ENCODE data around the gene CCDC77.

DNA sequence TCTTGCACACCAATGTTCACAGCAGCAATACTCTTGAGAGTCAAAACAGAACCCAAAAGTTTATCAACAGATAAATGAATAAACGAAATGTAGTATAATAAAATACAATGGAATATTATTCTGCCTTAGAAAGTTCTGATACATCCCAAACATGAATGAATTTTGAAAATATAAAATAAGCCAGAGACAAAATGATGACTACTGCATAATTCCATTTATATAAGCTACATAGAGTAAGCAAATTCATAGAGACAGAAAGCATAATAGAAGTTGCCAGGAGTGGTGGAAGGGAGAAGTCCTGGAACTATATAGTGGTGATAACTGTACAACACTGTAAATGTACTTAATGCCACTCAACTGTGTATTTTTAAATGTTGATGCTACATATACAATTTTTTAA is 33.5 kb upstream of the CCDC77 start:
- TF ChIP-seq, protein P1, sequence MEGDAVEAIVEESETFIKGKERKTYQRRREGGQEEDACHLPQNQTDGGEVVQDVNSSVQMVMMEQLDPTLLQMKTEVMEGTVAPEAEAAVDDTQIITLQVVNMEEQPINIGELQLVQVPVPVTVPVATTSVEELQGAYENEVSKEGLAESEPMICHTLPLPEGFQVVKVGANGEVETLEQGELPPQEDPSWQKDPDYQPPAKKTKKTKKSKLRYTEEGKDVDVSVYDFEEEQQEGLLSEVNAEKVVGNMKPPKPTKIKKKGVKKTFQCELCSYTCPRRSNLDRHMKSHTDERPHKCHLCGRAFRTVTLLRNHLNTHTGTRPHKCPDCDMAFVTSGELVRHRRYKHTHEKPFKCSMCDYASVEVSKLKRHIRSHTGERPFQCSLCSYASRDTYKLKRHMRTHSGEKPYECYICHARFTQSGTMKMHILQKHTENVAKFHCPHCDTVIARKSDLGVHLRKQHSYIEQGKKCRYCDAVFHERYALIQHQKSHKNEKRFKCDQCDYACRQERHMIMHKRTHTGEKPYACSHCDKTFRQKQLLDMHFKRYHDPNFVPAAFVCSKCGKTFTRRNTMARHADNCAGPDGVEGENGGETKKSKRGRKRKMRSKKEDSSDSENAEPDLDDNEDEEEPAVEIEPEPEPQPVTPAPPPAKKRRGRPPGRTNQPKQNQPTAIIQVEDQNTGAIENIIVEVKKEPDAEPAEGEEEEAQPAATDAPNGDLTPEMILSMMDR (conservative IDR thresholded peaks at IDR 0.05; ENCODE audit: low read depth in 2 of 2) = no peak
- TF ChIP-seq NANOG (IDR thresholded peaks at IDR 0.05; ENCODE audit: borderline replicate concordance) (no peak), EZH2phosphoT487 (IDR thresholded peaks at IDR 0.05; ENCODE audit: unreplicated experiment) (no peak), POLR2AphosphoS5 (IDR thresholded peaks at IDR 0.05; ENCODE audit: low read depth) (no peak), EZH2 (IDR thresholded peaks at IDR 0.05; ENCODE audit: low read depth, unreplicated experiment) (no peak), JUNB (IDR thresholded peaks at IDR 0.05; ENCODE audit: unreplicated experiment) (no peak), CREB1 (CRISPR knock-in tag; IDR thresholded peaks at IDR 0.05; ENCODE audit: low read depth) (no peak), ZNF331 (CRISPR knock-in tag; IDR thresholded peaks at IDR 0.05; ENCODE audit: low read depth) (no peak), ZNF114 (CRISPR knock-in tag; IDR thresholded peaks at IDR 0.05) (no peak), STAT1 (IDR thresholded peaks at IDR 0.05; ENCODE audit: unreplicated experiment) (no peak)
- TF ChIP-seq, protein P2, sequence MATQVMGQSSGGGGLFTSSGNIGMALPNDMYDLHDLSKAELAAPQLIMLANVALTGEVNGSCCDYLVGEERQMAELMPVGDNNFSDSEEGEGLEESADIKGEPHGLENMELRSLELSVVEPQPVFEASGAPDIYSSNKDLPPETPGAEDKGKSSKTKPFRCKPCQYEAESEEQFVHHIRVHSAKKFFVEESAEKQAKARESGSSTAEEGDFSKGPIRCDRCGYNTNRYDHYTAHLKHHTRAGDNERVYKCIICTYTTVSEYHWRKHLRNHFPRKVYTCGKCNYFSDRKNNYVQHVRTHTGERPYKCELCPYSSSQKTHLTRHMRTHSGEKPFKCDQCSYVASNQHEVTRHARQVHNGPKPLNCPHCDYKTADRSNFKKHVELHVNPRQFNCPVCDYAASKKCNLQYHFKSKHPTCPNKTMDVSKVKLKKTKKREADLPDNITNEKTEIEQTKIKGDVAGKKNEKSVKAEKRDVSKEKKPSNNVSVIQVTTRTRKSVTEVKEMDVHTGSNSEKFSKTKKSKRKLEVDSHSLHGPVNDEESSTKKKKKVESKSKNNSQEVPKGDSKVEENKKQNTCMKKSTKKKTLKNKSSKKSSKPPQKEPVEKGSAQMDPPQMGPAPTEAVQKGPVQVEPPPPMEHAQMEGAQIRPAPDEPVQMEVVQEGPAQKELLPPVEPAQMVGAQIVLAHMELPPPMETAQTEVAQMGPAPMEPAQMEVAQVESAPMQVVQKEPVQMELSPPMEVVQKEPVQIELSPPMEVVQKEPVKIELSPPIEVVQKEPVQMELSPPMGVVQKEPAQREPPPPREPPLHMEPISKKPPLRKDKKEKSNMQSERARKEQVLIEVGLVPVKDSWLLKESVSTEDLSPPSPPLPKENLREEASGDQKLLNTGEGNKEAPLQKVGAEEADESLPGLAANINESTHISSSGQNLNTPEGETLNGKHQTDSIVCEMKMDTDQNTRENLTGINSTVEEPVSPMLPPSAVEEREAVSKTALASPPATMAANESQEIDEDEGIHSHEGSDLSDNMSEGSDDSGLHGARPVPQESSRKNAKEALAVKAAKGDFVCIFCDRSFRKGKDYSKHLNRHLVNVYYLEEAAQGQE (IDR thresholded peaks at IDR 0.05; ENCODE audit: unreplicated experiment) = no peak
- TF ChIP-seq, protein P3, sequence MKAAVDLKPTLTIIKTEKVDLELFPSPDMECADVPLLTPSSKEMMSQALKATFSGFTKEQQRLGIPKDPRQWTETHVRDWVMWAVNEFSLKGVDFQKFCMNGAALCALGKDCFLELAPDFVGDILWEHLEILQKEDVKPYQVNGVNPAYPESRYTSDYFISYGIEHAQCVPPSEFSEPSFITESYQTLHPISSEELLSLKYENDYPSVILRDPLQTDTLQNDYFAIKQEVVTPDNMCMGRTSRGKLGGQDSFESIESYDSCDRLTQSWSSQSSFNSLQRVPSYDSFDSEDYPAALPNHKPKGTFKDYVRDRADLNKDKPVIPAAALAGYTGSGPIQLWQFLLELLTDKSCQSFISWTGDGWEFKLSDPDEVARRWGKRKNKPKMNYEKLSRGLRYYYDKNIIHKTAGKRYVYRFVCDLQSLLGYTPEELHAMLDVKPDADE (IDR thresholded peaks at IDR 0.05) = no peak
- TF ChIP-seq, protein P4, sequence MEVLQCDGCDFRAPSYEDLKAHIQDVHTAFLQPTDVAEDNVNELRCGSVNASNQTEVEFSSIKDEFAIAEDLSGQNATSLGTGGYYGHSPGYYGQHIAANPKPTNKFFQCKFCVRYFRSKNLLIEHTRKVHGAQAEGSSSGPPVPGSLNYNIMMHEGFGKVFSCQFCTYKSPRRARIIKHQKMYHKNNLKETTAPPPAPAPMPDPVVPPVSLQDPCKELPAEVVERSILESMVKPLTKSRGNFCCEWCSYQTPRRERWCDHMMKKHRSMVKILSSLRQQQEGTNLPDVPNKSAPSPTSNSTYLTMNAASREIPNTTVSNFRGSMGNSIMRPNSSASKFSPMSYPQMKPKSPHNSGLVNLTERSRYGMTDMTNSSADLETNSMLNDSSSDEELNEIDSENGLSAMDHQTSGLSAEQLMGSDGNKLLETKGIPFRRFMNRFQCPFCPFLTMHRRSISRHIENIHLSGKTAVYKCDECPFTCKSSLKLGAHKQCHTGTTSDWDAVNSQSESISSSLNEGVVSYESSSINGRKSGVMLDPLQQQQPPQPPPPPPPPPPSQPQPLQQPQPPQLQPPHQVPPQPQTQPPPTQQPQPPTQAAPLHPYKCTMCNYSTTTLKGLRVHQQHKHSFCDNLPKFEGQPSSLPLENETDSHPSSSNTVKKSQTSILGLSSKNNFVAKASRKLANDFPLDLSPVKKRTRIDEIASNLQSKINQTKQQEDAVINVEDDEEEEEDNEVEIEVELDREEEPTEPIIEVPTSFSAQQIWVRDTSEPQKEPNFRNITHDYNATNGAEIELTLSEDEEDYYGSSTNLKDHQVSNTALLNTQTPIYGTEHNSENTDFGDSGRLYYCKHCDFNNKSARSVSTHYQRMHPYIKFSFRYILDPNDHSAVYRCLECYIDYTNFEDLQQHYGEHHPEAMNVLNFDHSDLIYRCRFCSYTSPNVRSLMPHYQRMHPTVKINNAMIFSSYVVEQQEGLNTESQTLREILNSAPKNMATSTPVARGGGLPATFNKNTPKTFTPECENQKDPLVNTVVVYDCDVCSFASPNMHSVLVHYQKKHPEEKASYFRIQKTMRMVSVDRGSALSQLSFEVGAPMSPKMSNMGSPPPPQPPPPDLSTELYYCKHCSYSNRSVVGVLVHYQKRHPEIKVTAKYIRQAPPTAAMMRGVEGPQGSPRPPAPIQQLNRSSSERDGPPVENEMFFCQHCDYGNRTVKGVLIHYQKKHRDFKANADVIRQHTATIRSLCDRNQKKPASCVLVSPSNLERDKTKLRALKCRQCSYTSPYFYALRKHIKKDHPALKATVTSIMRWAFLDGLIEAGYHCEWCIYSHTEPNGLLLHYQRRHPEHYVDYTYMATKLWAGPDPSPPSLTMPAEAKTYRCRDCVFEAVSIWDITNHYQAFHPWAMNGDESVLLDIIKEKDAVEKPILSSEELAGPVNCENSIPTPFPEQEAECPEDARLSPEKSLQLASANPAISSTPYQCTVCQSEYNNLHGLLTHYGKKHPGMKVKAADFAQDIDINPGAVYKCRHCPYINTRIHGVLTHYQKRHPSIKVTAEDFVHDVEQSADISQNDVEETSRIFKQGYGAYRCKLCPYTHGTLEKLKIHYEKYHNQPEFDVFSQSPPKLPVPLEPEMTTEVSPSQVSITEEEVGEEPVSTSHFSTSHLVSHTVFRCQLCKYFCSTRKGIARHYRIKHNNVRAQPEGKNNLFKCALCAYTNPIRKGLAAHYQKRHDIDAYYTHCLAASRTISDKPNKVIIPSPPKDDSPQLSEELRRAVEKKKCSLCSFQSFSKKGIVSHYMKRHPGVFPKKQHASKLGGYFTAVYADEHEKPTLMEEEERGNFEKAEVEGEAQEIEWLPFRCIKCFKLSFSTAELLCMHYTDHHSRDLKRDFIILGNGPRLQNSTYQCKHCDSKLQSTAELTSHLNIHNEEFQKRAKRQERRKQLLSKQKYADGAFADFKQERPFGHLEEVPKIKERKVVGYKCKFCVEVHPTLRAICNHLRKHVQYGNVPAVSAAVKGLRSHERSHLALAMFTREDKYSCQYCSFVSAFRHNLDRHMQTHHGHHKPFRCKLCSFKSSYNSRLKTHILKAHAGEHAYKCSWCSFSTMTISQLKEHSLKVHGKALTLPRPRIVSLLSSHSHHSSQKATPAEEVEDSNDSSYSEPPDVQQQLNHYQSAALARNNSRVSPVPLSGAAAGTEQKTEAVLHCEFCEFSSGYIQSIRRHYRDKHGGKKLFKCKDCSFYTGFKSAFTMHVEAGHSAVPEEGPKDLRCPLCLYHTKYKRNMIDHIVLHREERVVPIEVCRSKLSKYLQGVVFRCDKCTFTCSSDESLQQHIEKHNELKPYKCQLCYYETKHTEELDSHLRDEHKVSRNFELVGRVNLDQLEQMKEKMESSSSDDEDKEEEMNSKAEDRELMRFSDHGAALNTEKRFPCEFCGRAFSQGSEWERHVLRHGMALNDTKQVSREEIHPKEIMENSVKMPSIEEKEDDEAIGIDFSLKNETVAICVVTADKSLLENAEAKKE (CRISPR knock-in tag; IDR thresholded peaks at IDR 0.05) = no peak

Data from GM23338 (cell line).